ENCODE data around the gene GTF2F2. TPM values are rescaled to one million over a fixed set of nuclear protein-coding genes. Genes with fewer than 3 reads are reported as not detected.

The GTF2F2 gene
- total and polyA plus RNA-seq, 9 of the 15 experiments (the other 6 are each of a cell fraction or from before 2014, with no cell fraction given), result 19.7 to 44.8 (median 32.4) TPM

- TF ChIP-seq, protein P1, sequence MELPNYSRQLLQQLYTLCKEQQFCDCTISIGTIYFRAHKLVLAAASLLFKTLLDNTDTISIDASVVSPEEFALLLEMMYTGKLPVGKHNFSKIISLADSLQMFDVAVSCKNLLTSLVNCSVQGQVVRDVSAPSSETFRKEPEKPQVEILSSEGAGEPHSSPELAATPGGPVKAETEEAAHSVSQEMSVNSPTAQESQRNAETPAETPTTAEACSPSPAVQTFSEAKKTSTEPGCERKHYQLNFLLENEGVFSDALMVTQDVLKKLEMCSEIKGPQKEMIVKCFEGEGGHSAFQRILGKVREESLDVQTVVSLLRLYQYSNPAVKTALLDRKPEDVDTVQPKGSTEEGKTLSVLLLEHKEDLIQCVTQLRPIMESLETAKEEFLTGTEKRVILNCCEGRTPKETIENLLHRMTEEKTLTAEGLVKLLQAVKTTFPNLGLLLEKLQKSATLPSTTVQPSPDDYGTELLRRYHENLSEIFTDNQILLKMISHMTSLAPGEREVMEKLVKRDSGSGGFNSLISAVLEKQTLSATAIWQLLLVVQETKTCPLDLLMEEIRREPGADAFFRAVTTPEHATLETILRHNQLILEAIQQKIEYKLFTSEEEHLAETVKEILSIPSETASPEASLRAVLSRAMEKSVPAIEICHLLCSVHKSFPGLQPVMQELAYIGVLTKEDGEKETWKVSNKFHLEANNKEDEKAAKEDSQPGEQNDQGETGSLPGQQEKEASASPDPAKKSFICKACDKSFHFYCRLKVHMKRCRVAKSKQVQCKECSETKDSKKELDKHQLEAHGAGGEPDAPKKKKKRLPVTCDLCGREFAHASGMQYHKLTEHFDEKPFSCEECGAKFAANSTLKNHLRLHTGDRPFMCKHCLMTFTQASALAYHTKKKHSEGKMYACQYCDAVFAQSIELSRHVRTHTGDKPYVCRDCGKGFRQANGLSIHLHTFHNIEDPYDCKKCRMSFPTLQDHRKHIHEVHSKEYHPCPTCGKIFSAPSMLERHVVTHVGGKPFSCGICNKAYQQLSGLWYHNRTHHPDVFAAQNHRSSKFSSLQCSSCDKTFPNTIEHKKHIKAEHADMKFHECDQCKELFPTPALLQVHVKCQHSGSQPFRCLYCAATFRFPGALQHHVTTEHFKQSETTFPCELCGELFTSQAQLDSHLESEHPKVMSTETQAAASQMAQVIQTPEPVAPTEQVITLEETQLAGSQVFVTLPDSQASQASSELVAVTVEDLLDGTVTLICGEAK (IDR thresholded peaks at IDR 0.05), result no peak
- TF ChIP-seq, protein P1 (CRISPR knock-in tag; IDR thresholded peaks at IDR 0.05), result no peak
- TF ChIP-seq LARP7 (IDR thresholded peaks at IDR 0.05) (no peak), TEAD4 (IDR thresholded peaks at IDR 0.05; ENCODE audit: low read length) (no peak), TEAD4 (CRISPR knock-in tag; IDR thresholded peaks at IDR 0.05; ENCODE audit: borderline replicate concordance) (no peak), ZSCAN32 (CRISPR knock-in tag; IDR thresholded peaks at IDR 0.05) (no peak), ZNF699 (CRISPR knock-in tag; IDR thresholded peaks at IDR 0.05; ENCODE audit: insufficient replicate concordance) (no peak), SRSF7 (optimal IDR thresholded peaks at IDR 0.05; ENCODE audit: low read depth, low read length) (no peak), NFRKB (IDR thresholded peaks at IDR 0.05; ENCODE audit: low read depth) (no peak), PTTG1 (tag; IDR thresholded peaks at IDR 0.05; ENCODE audit: low read depth) (no peak), BRCA1 (IDR thresholded peaks at IDR 0.05) (no peak), BRCA1 (CRISPR knock-in tag; IDR thresholded peaks at IDR 0.05) (no peak), ZBTB34 (CRISPR knock-in tag; IDR thresholded peaks at IDR 0.05) (no peak), ZNF146 (CRISPR knock-in tag; IDR thresholded peaks at IDR 0.05; ENCODE audit: unreplicated experiment) (no peak), BDP1 (IDR thresholded peaks at IDR 0.05; ENCODE audit: insufficient read depth, insufficient read length) (no peak)
Observed at GRCh38 chr13:45074721-45075120, 45.6 kb upstream of the GTF2F2 start (continued).
